ENCODE results near the gene PRR23E.

PRR23E gene

DNA sequence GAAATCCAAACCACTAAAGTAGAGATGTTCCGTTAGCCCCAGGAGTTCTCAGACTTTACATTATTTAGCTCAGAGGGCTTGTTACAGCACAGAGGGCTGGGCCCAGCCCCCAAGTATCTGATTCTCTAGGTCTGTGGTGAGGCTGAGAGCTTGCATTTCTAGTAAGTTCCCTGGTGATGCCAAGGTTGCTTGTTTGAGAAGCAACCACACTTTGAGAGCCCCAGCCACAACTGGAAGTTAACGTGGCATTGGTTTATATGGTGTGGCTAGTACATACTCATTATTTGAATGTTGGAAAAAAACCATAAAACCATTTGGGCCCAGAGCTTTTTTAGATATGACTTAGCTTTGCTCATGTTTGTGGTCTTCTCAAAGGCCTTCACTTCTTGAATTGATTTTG, 35.9 kb downstream of the PRR23E start:
- DNase-seq (ENCODE audit: low spot score): no peak

DNA sequence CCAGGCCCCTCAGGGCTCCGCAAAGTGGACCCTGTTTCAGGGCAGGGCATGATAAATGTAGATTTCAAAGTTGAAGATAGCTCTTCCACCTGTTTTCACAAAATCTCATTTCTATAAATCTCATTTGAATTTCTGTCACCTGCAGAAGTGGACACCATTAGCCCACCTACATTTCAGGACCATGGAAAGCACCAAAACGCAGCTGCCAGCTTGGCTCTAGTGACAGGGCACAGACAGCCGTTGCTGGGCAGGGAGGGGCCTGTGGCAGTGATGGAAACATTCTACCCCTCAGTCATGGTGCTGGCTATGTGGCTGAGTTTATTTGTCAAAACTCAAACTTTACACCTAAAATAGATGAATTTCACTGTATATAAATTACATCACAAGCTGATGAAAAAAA, 40.4 kb downstream of the PRR23E start:
- no peak for DNase-seq (ENCODE audit: low spot score)

DNA sequence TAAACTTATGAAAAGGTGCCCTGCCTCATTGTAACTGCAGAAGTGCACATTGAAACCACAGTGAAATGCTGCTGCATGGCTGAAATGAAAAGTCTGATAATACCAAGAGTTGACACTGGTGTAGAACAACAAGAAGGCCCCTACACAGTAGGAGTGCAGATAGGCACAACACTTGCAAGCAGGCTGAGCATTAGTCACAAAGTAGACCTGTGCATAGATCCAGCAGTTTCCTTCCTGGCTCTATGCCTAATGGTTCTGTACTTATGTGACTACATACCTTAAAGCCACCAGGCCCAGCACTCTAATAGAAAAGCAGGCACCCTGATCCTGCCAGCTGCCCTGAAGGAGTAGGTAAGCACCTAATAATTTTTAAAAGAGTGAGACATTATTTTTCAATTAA, 41.8 kb downstream of the PRR23E start:
- no peak for DNase-seq (ENCODE audit: low spot score)

DNA sequence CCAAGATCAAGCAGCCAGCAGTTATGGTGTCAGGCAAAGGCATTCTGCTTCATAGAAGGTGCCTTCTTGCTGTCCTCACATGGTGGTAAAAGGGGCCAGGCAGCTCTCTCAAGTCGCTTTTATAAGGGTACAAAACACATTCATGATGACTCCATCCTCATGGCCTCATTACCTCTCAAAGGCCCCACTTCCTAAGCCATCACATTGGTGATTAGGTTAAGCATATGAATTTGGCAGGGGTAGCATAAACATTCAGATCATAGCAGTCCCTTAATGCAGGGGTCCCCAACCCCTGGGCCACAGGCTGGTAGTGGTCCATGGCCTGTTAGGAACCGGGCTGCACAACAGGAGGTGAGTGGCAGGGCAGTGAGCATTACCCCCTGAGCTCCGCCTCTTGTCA, 42.8 kb downstream of the PRR23E start:
- DNase-seq (ENCODE audit: low spot score): no peak

DNA sequence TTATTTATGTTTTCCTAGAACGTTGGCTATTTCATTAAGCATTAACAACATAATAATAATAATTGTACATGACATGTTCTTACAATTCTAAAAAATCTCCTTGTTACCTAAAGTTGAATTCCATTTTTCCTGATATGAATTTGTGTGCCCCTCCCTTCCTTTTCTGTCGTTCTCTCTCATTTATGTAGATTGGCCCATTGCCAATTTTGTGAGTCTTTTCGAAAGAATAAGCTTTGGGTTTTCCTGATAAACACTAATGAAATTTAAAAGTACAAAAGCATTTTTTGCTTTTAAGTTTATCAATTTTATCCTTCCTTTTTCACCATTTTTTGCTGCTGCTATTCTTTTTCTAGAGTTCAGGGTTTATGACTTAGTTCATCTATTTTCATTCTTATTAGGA, 44.9 kb downstream of the PRR23E start:
- DNase-seq (ENCODE audit: low spot score): no peak

DNA sequence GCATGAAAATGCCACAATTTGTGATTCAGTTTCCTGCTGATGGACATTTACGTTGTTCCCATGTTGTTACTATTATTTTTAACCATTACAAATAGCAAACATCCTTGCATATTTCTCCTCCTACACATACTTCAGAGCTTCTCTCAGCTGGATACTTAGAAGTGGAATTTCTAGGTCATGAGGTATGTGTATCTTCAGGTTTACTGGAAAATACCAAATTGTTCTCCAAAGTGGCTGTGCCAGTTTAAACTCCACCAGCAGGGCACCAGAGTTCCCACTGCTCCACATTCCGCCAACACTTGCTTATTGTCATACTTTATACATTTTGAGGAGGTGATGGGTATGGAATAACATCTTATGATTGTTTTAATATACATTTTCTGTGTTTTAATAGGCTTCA, 45.7 kb downstream of the PRR23E start:
- no peak for DNase-seq (ENCODE audit: low spot score)

DNA sequence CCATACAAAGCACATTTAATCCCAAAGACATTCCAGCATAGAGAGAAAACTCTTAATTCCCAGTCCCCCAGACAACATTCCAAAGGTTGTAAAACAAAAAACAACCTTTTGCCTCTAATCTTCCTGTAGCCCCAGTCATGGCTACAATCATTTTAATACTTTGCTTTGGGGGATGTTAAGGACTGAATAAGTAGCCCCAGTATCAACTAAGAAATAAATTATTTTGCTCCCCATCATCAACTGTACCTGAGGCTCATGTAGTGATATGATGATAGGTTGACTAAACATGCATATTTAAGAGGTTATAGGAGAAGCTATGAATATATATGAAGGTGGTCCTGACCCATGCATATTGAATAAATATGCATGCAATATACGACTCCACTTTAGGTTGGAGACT, 54.4 kb downstream of the PRR23E start:
- DNase-seq (ENCODE audit: low spot score): no peak

Measured in putamen (tissue), 1 donor.